ENCODE results near the gene CCND1.

DNA sequence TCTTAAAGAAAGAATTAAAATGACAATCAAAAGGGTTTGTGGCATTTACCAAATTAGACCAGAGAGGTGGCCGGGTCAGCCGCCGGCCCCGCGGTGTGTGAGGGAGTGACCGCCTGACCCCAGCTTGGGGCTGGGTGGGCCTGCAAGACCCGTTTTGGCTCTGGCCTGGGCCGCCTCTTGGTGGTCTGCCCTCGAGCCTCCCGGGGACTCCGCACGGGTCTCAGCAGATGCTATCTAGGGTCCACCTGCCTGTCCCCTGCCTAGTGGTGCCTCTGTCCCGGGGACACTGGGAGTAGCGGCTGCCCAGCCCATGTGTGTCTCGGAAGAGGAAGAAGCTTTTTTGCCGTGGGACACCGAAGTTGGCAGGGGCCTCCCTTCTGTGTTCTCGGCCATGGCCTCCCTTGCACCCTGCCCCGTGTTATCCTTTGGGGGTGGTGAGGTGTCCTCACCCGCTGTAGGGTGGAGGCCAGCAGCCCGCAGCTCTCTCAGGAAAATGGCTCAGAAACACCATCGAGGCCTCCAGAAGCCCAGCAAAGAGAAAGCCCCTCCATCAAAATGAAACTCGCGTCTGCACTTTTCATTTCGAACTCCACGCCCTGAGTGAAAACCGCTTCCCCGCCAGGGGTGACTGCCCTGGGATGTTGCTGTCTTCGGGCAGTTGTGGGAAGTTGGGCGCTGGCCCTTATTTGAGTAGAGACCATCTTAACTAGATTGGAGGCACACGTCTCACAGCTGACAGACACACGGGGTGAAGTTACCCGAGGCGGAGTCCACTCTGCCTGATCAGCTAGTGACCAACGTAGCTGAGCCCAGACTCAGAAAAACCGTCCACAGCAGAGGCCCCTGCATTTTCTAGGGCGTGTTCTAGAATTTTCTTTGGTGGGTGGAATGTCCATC is 8.0 kb downstream of the CCND1 start:
- TF ChIP-seq, protein P1, sequence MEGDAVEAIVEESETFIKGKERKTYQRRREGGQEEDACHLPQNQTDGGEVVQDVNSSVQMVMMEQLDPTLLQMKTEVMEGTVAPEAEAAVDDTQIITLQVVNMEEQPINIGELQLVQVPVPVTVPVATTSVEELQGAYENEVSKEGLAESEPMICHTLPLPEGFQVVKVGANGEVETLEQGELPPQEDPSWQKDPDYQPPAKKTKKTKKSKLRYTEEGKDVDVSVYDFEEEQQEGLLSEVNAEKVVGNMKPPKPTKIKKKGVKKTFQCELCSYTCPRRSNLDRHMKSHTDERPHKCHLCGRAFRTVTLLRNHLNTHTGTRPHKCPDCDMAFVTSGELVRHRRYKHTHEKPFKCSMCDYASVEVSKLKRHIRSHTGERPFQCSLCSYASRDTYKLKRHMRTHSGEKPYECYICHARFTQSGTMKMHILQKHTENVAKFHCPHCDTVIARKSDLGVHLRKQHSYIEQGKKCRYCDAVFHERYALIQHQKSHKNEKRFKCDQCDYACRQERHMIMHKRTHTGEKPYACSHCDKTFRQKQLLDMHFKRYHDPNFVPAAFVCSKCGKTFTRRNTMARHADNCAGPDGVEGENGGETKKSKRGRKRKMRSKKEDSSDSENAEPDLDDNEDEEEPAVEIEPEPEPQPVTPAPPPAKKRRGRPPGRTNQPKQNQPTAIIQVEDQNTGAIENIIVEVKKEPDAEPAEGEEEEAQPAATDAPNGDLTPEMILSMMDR (conservative IDR thresholded peaks at IDR 0.05 in 1 of 2, IDR thresholded peaks at IDR 0.05 in 1 of 2; ENCODE audit: low read depth in 1 of 2, low read length in 2 of 2), result no peak
- no peak for TF ChIP-seq EZH2 (IDR thresholded peaks at IDR 0.05; ENCODE audit: low read length, missing control alignments)
